PFSK-1 (cell line): ENCODE measurements around the gene ETV7. TPM values are rescaled to one million over a fixed set of nuclear protein-coding genes. Genes with fewer than 3 reads are reported as not detected.

Experiments
- FOXP2 ChIP-seq: optimal IDR thresholded peaks from 2 replicates; pipeline ENCODE3; 2011; ENCODE audit warnings: borderline replicate concordance, control low read depth, inconsistent platforms; ENCODE audit not compliant: insufficient read depth; ENCODE audit errors: extremely low read length, extremely low read depth
- POLR2AphosphoS5 ChIP-seq: IDR thresholded peaks from 2 replicates; pipeline ENCODE4 v1.6.1; 2012; ENCODE audit warnings: low read depth, mild to moderate bottlenecking, control low read depth, low read length, moderate library complexity
- REST ChIP-seq, 2 experiments: IDR thresholded peaks; 2 replicates each; pipeline versions ENCODE4 v1.6.1 to v1.8.0; 2011 to 2012; ENCODE audit warnings: low read depth in 2 of 2, low read length in 2 of 2, control low read depth in 1 of 2, inconsistent platforms in 1 of 2, mild to moderate bottlenecking in 1 of 2, moderate library complexity in 1 of 2; ENCODE audit not compliant: insufficient read depth in 1 of 2
- SIN3A ChIP-seq: IDR thresholded peaks from 2 replicates; pipeline ENCODE4 v1.6.1; 2012; ENCODE audit warnings: mild to moderate bottlenecking, low read length, moderate library complexity, borderline replicate concordance; ENCODE audit not compliant: insufficient read depth
- TAF1 ChIP-seq: IDR thresholded peaks from 2 replicates; pipeline ENCODE4 v1.6.1; 2012; ENCODE audit warnings: low read length, control low read depth, borderline replicate concordance; ENCODE audit not compliant: insufficient read depth
- polyA plus RNA-seq: library from polyadenylated mRNA; unstranded; fragments of >200 nt; gene quantifications from one replicate; pipeline ENCODE4 v1.2.1, GENCODE V29; 2012; ENCODE audit warnings: low read depth, missing spikeins; ENCODE audit not compliant: insufficient read length

The ETV7 gene
- polyA plus RNA-seq, result not detected

DNA sequence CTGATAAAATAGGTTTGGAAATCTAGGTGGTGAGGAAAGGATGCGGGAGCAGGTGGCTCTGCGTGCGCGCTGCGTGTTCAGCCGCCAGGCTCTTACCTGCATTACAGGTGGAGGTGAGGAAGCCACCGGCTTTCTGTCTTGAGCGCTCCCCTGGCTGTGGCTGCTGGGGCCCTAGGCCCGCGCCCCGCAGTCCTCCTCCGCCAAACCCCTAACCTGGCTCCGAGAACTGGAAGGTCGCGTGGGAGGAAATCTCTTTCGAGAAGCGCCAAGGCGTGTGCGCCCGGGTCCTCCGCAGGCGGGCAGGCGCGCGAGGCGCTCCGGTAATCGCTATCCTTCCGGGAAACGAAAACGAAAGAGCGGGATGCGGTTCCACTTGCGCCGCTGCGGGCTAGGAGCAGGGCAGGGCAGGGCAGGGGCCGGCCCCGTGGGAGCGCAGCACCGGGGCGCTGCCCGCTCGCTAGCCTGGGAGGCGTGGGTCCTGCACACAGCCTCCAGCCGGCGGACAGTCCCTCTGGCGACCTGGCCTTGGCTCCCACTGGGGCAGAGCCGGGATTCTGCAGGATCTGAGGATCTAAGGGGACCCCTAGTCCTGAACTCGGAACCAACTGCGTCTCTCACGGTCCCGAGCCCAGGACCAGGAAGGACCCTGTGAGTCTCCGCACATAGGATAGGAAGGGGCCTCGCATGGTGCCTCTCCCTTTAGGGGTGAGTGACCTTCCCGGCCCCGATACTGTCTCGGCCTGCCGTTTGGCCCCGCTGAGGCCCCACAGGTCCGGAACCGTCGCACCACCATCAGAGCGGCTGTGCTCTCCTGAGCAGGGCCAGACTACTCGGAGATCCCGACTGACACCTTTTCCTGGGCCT is at the start of gene ETV7:
Gene ETV7, minus strand, starts transcription at position 230 of the 864 bp plus-strand sequence. Its CDS starts 128 bp downstream, at position 102.
- no peak for TF ChIP-seq REST (IDR thresholded peaks at IDR 0.05; ENCODE audit: insufficient read depth in 1 of 2, low read depth in 2 of 2, low read length in 2 of 2)
- TF ChIP-seq FOXP2, result no peak
- TF ChIP-seq POLR2AphosphoS5, result no peak
- TF ChIP-seq TAF1, result no peak
- TF ChIP-seq SIN3A, result no peak

DNA sequence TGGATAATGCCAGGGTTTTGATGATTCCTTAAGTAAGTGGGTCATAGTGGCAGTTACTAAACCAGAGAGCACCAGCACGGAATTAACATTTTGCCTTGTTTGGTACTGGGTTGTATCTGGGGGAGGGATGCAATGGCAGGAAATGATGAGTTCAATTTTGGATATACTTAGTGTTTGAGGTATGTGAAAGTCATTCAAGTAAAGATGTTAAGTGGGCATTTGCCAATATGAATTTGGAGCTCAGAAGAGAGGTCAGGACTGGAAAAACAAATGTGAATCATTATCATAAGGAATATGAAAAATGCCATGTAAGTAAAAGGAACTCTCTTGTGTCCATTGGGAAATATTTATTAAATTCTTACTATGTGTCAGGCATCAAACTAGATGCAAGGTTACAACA is 49.0 kb upstream of the ETV7 start:
- no peak for TF ChIP-seq REST (IDR thresholded peaks at IDR 0.05; ENCODE audit: insufficient read depth in 1 of 2, low read depth in 2 of 2, low read length in 2 of 2)
- no peak for TF ChIP-seq FOXP2

DNA sequence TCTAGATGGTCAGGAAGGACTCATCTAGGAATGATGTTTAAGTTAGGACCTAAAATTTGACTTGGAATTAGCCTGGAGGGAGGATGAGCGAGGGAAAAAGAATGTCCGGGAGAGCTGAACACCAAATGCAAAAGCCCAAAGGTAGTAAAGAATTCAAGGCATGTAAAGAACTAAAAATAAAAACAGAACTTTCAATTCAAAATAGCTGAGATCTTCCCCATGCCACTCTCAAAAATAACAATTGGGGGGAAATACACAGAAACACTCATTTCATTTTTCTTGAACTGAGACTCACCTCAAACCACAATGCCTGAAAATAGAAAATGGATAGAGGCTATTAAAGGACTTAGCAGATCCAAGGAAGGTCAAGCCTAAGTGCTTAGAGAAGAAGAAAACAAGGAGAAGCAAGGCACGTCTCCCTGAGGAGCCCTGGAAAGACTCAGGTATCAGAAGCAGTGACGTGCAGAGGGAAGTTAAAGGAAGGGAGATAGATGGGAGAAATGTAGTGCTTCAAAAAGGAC is 44.7 kb upstream of the ETV7 start:
- TF ChIP-seq SIN3A (no peak), TAF1 (no peak), FOXP2 (no peak), POLR2AphosphoS5 (no peak), REST (IDR thresholded peaks at IDR 0.05; ENCODE audit: insufficient read depth in 1 of 2, low read depth in 2 of 2, low read length in 2 of 2) (no peak)

- no peak for TF ChIP-seq REST (IDR thresholded peaks at IDR 0.05; ENCODE audit: insufficient read depth in 1 of 2, low read depth in 2 of 2, low read length in 2 of 2)
- TF ChIP-seq FOXP2, result no peak
- no peak for TF ChIP-seq SIN3A
- no peak for TF ChIP-seq POLR2AphosphoS5
Measured at GRCh38 chr6:36431197-36431596, 43.7 kb upstream of the ETV7 start.

GRCh38 chr6:36430351-36430750 is 42.9 kb upstream of the ETV7 start:
- TF ChIP-seq FOXP2 (no peak), POLR2AphosphoS5 (no peak), TAF1 (no peak), REST (IDR thresholded peaks at IDR 0.05; ENCODE audit: insufficient read depth in 1 of 2, low read depth in 2 of 2, low read length in 2 of 2) (no peak), SIN3A (no peak)
